HepG2 (cell line): ENCODE results near the gene PPM1M. TPM values are rescaled to one million over a fixed set of nuclear protein-coding genes. Genes with fewer than 3 reads are reported as not detected.

ENCODE experiments used
- EZH2 ChIP-seq: conservative IDR thresholded peaks from 2 replicates; pipeline ENCODE4 v1.6.1; 2012; ENCODE audit warnings: mild to moderate bottlenecking, low read depth, low read length, moderate library complexity
- HOXA3 ChIP-seq: sonication (generic); formaldehyde crosslinking; IDR thresholded peaks from 2 replicates; pipeline ENCODE4 v1.5.0; 2020; ENCODE audit warnings: missing genetic modification reagents
- MATR3 ChIP-seq: sonication (generic); formaldehyde crosslinking; IDR thresholded peaks from 2 replicates; pipeline ENCODE4 v1.4.0; 2020; ENCODE audit warnings: missing genetic modification reagents
- NR2C2 ChIP-seq: sonication (generic); formaldehyde crosslinking; IDR thresholded peaks from 2 replicates; pipeline ENCODE4 v1.4.0; 2020; ENCODE audit warnings: missing genetic modification reagents, mild to moderate bottlenecking, moderate library complexity, borderline replicate concordance
- NR2F1 ChIP-seq, 2 experiments: fragments of 450-650 bp in 1 of 2; formaldehyde crosslinking in 1 of 2; IDR thresholded peaks; 2 replicates each; pipeline versions ENCODE4 v1.5.0 to v1.6.1; 2016 to 2020; ENCODE audit warnings: mild to moderate bottlenecking in 1 of 2, missing compliant biosample characterization in 1 of 2, missing genetic modification reagents in 1 of 2, moderate library complexity in 1 of 2
- RAD51 ChIP-seq: fragments of 450-650 bp; IDR thresholded peaks from 2 replicates; pipeline ENCODE4 v1.6.1; 2016; ENCODE audit warnings: borderline replicate concordance
- REXO4 ChIP-seq: sonication (generic); formaldehyde crosslinking; IDR thresholded peaks from 2 replicates; pipeline ENCODE4 v1.8.0; 2022; ENCODE audit warnings: missing genetic modification reagents, mild to moderate bottlenecking, borderline replicate concordance
- SSRP1 ChIP-seq: IDR thresholded peaks from 2 replicates; pipeline ENCODE4 v1.6.1; 2016; ENCODE audit warnings: control low read depth
- TBL1XR1 ChIP-seq: fragments of 150-350 bp; IDR thresholded peaks from 2 replicates; pipeline ENCODE4 v1.6.1; 2014; ENCODE audit warnings: borderline replicate concordance, low read length; ENCODE audit not compliant: partially characterized antibody
- THAP11 ChIP-seq: IDR thresholded peaks from 2 replicates; pipeline ENCODE4 v1.6.1; 2016; ENCODE audit warnings: missing biosample characterization, missing genetic modification reagents
- TRIM24 ChIP-seq: sonication (generic); formaldehyde crosslinking; IDR thresholded peaks from 2 replicates; pipeline ENCODE4 v1.8.0; 2022; ENCODE audit warnings: mild to moderate bottlenecking, missing genetic modification reagents
- WIZ ChIP-seq: sonication (generic); formaldehyde crosslinking; IDR thresholded peaks from 2 replicates; pipeline ENCODE4 v1.5.1; 2020; ENCODE audit warnings: mild to moderate bottlenecking, missing genetic modification reagents
- ZEB1 ChIP-seq: IDR thresholded peaks from 2 replicates; pipeline ENCODE4 v1.6.1; 2012; ENCODE audit warnings: mild to moderate bottlenecking, low read depth, inconsistent platforms; ENCODE audit not compliant: insufficient replicate concordance
- ZFP36L1 ChIP-seq: sonication (generic); formaldehyde crosslinking; IDR thresholded peaks from 2 replicates; pipeline ENCODE4 v1.8.0; 2022; ENCODE audit warnings: mild to moderate bottlenecking, missing genetic modification reagents, moderate library complexity
- ZMYM2 ChIP-seq: sonication (generic); formaldehyde crosslinking; IDR thresholded peaks from 2 replicates; pipeline ENCODE4 v1.8.0; 2022; ENCODE audit warnings: mild to moderate bottlenecking, missing genetic modification reagents
- ZNF124 ChIP-seq: sonication (generic); formaldehyde crosslinking; IDR thresholded peaks from 2 replicates; pipeline ENCODE4 v1.4.0; 2020; ENCODE audit warnings: missing genetic modification reagents
- ZNF225 ChIP-seq: sonication (generic); formaldehyde crosslinking; IDR thresholded peaks from 2 replicates; pipeline ENCODE4 v1.4.0; 2020; ENCODE audit warnings: mild to moderate bottlenecking, missing genetic modification reagents
- ZNF296 ChIP-seq: sonication (generic); formaldehyde crosslinking; conservative IDR thresholded peaks from 2 replicates; pipeline ENCODE4 v1.5.0; 2020; ENCODE audit warnings: mild to moderate bottlenecking, missing genetic modification reagents
- ZNF570 ChIP-seq: sonication (generic); formaldehyde crosslinking; IDR thresholded peaks from 2 replicates; pipeline ENCODE4 v1.4.0; 2020; ENCODE audit warnings: mild to moderate bottlenecking, missing genetic modification reagents, borderline replicate concordance
- ZNF83 ChIP-seq: sonication (generic); formaldehyde crosslinking; IDR thresholded peaks from 2 replicates; pipeline ENCODE4 v1.4.0; 2020; ENCODE audit warnings: missing genetic modification reagents, mild to moderate bottlenecking, borderline replicate concordance
- polyA plus RNA-seq, 8 experiments: library from polyadenylated mRNA; depleted of rRNA in 3 of 8; stranded (reverse) in 7 of 8; unstranded in 1 of 8; fragments of >200 nt; fragmentation: Illumina TruSeq in 4 of 8; extraction: Trizol in 4 of 8; gene quantifications; 2 replicates each; pipeline versions ENCODE4 v1.2.1 to v1.2.3, GENCODE V29; 2011 to 2016; ENCODE audit warnings: low read depth in 4 of 8, missing spikeins in 1 of 8, mixed read lengths in 1 of 8; ENCODE audit not compliant: insufficient read depth in 1 of 8
- total RNA-seq, 5 experiments: library from RNA; depleted of rRNA; stranded (reverse); fragments of >200 nt; fragmentation: Illumina TruSeq; extraction: Trizol; gene quantifications; 2 replicates each; pipeline ENCODE4 v1.2.3, GENCODE V29; 2016; ENCODE audit warnings: low read depth in 1 of 5
- TF ChIP-seq, protein P1 (sequence below): sonication (generic); formaldehyde crosslinking; IDR thresholded peaks from 2 replicates; pipeline ENCODE4 v1.5.0; 2020; ENCODE audit warnings: missing genetic modification reagents
- TF ChIP-seq, protein P2 (sequence below): sonication (generic); formaldehyde crosslinking; IDR thresholded peaks from 2 replicates; pipeline ENCODE4 v1.5.1; 2020; ENCODE audit warnings: mild to moderate bottlenecking, moderate library complexity, missing genetic modification reagents
- TF ChIP-seq, protein P3 (sequence below): sonication (generic); formaldehyde crosslinking; IDR thresholded peaks from 2 replicates; pipeline ENCODE4 v1.5.1; 2020; ENCODE audit warnings: missing genetic modification reagents, mild to moderate bottlenecking, borderline replicate concordance
- TF ChIP-seq, protein P4 (sequence below): sonication (generic); formaldehyde crosslinking; IDR thresholded peaks from 2 replicates; pipeline ENCODE4 v1.4.0; 2020; ENCODE audit warnings: missing genetic modification reagents
- TF ChIP-seq, protein P5 (sequence below): sonication (generic); formaldehyde crosslinking; IDR thresholded peaks from 2 replicates; pipeline ENCODE4 v1.4.0; 2020; ENCODE audit warnings: missing genetic modification reagents; ENCODE audit errors: not compliant biosample characterization

Gene PPM1M
- total and polyA plus RNA-seq, 2 of the 13 experiments (the other 11 are each of a cell fraction or from before 2014, with no cell fraction given): 2.5 to 5.9 TPM

DNA sequence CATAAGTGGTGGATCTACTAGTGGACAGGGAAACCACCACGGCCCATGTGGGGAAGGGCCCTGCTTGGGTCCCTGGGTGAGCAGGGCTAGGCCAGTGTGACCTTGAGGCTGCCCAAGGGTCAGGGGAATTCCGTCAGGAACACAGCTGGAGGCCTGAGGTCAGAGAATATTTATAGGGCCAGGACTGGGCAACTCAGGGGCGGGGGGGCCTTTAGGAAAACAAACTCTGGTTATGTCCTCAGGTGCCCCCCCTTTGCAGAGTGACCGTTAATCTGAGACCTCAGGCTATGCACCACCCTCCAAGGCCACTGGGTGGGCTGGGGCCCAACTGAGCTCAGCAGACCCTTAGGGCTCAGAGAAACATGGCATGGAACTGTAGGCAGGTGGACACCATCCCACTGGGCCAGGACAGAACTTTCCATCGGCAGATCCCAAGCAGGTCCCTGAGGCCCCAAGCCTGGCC, 9.1 kb upstream of the PPM1M start (continued):
- TF ChIP-seq, protein P1, sequence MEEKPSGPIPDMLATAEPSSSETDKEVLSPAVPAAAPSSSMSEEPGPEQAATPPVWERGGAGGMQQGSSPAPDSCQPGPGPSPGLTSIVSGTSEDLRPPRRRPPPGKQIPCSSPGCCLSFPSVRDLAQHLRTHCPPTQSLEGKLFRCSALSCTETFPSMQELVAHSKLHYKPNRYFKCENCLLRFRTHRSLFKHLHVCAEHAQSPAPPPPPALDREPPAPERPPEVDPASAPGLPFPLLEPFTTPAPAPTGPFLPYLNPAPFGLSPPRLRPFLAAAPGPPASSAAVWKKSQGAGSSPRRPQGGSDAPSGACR: no peak
- no peak for TF ChIP-seq ZNF225 (CRISPR knock-in tag)
- TF ChIP-seq, protein P2, sequence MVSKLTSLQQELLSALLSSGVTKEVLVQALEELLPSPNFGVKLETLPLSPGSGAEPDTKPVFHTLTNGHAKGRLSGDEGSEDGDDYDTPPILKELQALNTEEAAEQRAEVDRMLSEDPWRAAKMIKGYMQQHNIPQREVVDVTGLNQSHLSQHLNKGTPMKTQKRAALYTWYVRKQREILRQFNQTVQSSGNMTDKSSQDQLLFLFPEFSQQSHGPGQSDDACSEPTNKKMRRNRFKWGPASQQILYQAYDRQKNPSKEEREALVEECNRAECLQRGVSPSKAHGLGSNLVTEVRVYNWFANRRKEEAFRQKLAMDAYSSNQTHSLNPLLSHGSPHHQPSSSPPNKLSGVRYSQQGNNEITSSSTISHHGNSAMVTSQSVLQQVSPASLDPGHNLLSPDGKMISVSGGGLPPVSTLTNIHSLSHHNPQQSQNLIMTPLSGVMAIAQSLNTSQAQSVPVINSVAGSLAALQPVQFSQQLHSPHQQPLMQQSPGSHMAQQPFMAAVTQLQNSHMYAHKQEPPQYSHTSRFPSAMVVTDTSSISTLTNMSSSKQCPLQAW (CRISPR knock-in tag): 0 out of 2 replicates have a peak, but pooled peaks have one; percentile 28
- TF ChIP-seq, protein P3, sequence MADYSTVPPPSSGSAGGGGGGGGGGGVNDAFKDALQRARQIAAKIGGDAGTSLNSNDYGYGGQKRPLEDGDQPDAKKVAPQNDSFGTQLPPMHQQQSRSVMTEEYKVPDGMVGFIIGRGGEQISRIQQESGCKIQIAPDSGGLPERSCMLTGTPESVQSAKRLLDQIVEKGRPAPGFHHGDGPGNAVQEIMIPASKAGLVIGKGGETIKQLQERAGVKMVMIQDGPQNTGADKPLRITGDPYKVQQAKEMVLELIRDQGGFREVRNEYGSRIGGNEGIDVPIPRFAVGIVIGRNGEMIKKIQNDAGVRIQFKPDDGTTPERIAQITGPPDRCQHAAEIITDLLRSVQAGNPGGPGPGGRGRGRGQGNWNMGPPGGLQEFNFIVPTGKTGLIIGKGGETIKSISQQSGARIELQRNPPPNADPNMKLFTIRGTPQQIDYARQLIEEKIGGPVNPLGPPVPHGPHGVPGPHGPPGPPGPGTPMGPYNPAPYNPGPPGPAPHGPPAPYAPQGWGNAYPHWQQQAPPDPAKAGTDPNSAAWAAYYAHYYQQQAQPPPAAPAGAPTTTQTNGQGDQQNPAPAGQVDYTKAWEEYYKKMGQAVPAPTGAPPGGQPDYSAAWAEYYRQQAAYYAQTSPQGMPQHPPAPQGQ (CRISPR knock-in tag): no peak
- TF ChIP-seq ZNF296: no peak
- TF ChIP-seq ZMYM2 (CRISPR knock-in tag): no peak
- no peak for TF ChIP-seq ZNF124
- TF ChIP-seq ZNF570 (CRISPR knock-in tag): no peak
- TF ChIP-seq NR2F1 (CRISPR knock-in tag; IDR thresholded peaks at IDR 0.05): peak in 1 of 2 experiments; percentile 60; a peak in 2 of 4 replicates
- TF ChIP-seq HOXA3: peak; percentile 57; the same call in 1 of the 2 replicates
- TF ChIP-seq WIZ (CRISPR knock-in tag): no peak
- no peak for TF ChIP-seq ZFP36L1 (CRISPR knock-in tag)
- peak; percentile 58; the same call in 1 of the 2 replicates for TF ChIP-seq NR2C2
- TF ChIP-seq, protein P4, sequence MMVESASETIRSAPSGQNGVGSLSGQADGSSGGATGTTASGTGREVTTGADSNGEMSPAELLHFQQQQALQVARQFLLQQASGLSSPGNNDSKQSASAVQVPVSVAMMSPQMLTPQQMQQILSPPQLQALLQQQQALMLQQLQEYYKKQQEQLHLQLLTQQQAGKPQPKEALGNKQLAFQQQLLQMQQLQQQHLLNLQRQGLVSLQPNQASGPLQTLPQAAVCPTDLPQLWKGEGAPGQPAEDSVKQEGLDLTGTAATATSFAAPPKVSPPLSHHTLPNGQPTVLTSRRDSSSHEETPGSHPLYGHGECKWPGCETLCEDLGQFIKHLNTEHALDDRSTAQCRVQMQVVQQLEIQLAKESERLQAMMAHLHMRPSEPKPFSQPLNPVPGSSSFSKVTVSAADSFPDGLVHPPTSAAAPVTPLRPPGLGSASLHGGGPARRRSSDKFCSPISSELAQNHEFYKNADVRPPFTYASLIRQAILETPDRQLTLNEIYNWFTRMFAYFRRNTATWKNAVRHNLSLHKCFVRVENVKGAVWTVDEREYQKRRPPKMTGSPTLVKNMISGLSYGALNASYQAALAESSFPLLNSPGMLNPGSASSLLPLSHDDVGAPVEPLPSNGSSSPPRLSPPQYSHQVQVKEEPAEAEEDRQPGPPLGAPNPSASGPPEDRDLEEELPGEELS (CRISPR knock-in tag): peak; percentile 17; the same call in 1 of the 2 replicates
- TF ChIP-seq REXO4 (CRISPR knock-in tag): no peak
- TF ChIP-seq RAD51: no peak
- no peak for TF ChIP-seq THAP11
- no peak for TF ChIP-seq ZEB1
- TF ChIP-seq ZNF83 (CRISPR knock-in tag): no peak
- no peak for TF ChIP-seq SSRP1
- TF ChIP-seq MATR3 (CRISPR knock-in tag): no peak
- no peak for TF ChIP-seq TBL1XR1
- no peak for TF ChIP-seq EZH2
- TF ChIP-seq, protein P5, sequence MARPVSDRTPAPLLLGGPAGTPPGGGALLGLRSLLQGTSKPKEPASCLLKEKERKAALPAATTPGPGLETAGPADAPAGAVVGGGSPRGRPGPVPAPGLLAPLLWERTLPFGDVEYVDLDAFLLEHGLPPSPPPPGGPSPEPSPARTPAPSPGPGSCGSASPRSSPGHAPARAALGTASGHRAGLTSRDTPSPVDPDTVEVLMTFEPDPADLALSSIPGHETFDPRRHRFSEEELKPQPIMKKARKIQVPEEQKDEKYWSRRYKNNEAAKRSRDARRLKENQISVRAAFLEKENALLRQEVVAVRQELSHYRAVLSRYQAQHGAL (CRISPR knock-in tag): no peak
- TF ChIP-seq TRIM24: no peak
